Osteocyte (in vitro differentiated cells): Measurements from ENCODE around the gene SETDB1. TPM values are rescaled to one million over a fixed set of nuclear protein-coding genes. Genes with fewer than 3 reads are reported as not detected.
A peak's percentile ranks its signal among the peaks of the same experiment; 100 is the strongest.

Source experiments
- DNase-seq: peaks from one replicate; pipeline ENCODE4 v3.0.0; 2021; ENCODE audit warnings: mixed read lengths; ENCODE audit not compliant: unreplicated experiment; ENCODE audit errors: extremely low spot score
- H3K27ac Mint-ChIP-seq: one replicate; pipeline ENCODE4 v1.8.0; 2021; ENCODE audit warnings: mild to moderate bottlenecking, mixed read lengths; ENCODE audit not compliant: unreplicated experiment
- H3K27me3 Mint-ChIP-seq: one replicate; pipeline ENCODE4 v1.8.0; 2021; ENCODE audit warnings: mixed read lengths; ENCODE audit not compliant: unreplicated experiment
- H3K36me3 Mint-ChIP-seq: one replicate; pipeline ENCODE4 v1.8.0; 2021; ENCODE audit warnings: mixed read lengths; ENCODE audit not compliant: unreplicated experiment
- H3K4me1 Mint-ChIP-seq: one replicate; pipeline ENCODE4 v1.8.0; 2021; ENCODE audit warnings: mixed read lengths; ENCODE audit not compliant: unreplicated experiment
- H3K4me3 Mint-ChIP-seq: one replicate; pipeline ENCODE4 v1.8.0; 2021; ENCODE audit warnings: mild to moderate bottlenecking, moderate library complexity, mixed read lengths; ENCODE audit not compliant: unreplicated experiment
- H3K9me3 Mint-ChIP-seq: one replicate; pipeline ENCODE4 v1.8.0; 2021; ENCODE audit warnings: mixed read lengths; ENCODE audit not compliant: unreplicated experiment
- CTCF ChIP-seq: fragments of 200-600 bp; sonication (generic); IDR thresholded peaks from 2 replicates; pipeline ENCODE4 v1.5.0; 2021; ENCODE audit warnings: antibody characterized with exemption, mild to moderate bottlenecking, moderate library complexity
- total RNA-seq: library from RNA; stranded (reverse); gene quantifications from 2 replicates; pipeline ENCODE4 v1.2.1, GENCODE V29; 2021

The SETDB1 gene
- total RNA-seq, 1 donor from 2014 or later = 53.5 TPM

- Mint-ChIP-seq H3K36me3 (no peaks in the 10 kb centered on the region), H3K4me1 (peaks cover 53% of the 10 kb centered on the region), H3K27ac (peak overlapping the region; percentile 89), H3K4me3 (peak overlapping the region; percentile 83), H3K27me3 (no peaks in the 10 kb centered on the region), H3K9me3 (no peaks in the 10 kb centered on the region)
- DNase-seq = no peak
- no peak for TF ChIP-seq CTCF
Observed at GRCh38 chr1:150973836-150974579, 47.8 kb downstream of the SETDB1 start.

- no peak for TF ChIP-seq CTCF
- Mint-ChIP-seq H3K4me1 (peaks cover 58% of the 10 kb centered on the region), H3K36me3 (no peaks in the 10 kb centered on the region), H3K27ac (peak within 1 kb of the TSS; percentile 89), H3K27me3 (no peaks in the 10 kb centered on the region), H3K4me3 (peak within 1 kb of the TSS; percentile 83), H3K9me3 (no peaks in the 10 kb centered on the region)
- peak; percentile 94 for DNase-seq
Observed at GRCh38 chr1:150974580-150975478, 48.7 kb downstream of the SETDB1 start, which contains the start of gene CERS2. Gene CERS2 (minus strand): TSS chr1:150974835. CDS start chr1:150969090, 5,745 bp downstream.

- H3K4me3 Mint-ChIP-seq = peak overlapping the region; percentile 12
- H3K4me1 Mint-ChIP-seq = peaks cover 48% of the 10 kb centered on the region
- H3K27me3 Mint-ChIP-seq = no peaks in the 10 kb centered on the region
- TF ChIP-seq CTCF = no peak
- H3K27ac Mint-ChIP-seq = peak overlapping the region; percentile 96
- no peaks in the 10 kb centered on the region for H3K36me3 Mint-ChIP-seq
- DNase-seq = no peak
- H3K9me3 Mint-ChIP-seq = no peaks in the 10 kb centered on the region
Observed at GRCh38 chr1:150976401-150976821, 50.2 kb downstream of the SETDB1 start.

- H3K27ac Mint-ChIP-seq = peak overlapping the region; percentile 96
- peak; percentile 90 for DNase-seq
- H3K27me3 Mint-ChIP-seq = no peaks in the 10 kb centered on the region
- TF ChIP-seq CTCF = no peak
- no peaks in the 10 kb centered on the region for H3K36me3 Mint-ChIP-seq
- peak overlapping the region; percentile 51 for H3K4me3 Mint-ChIP-seq
- H3K9me3 Mint-ChIP-seq = no peaks in the 10 kb centered on the region
- H3K4me1 Mint-ChIP-seq = peaks cover 46% of the 10 kb centered on the region
Observed at GRCh38 chr1:150976879-150977694, 50.9 kb downstream of the SETDB1 start.
